Keratinocyte (primary cell): Measurements from ENCODE around the gene LRRFIP2. TPM values are rescaled to one million over a fixed set of nuclear protein-coding genes. Genes with fewer than 3 reads are reported as not detected.

Experiments used
- DNase-seq: peaks from one replicate; pipeline ENCODE4 v3.0.0-alpha.2; 2011; ENCODE audit warnings: low read depth, missing footprints, low spot score
- FAIRE-seq: peaks from 2 replicates; lab custom pipeline; 2011; peaks lifted over from hg19 to GRCh38; lab: Jason Lieb, UNC
- H2AFZ ChIP-seq: 2 replicates; pipeline ENCODE4 v1.6.0; 2012; ENCODE audit warnings: low read length, control low read depth, inconsistent platforms; ENCODE audit not compliant: control insufficient read depth
- H3K27ac ChIP-seq: 2 replicates; pipeline ENCODE4 v1.5.1; 2011; ENCODE audit warnings: low read length; ENCODE audit not compliant: control insufficient read depth, insufficient read depth
- H3K27me3 ChIP-seq: 3 replicates; pipeline ENCODE4 v1.6.0; 2011; ENCODE audit warnings: low read length; ENCODE audit not compliant: control insufficient read depth, insufficient read depth; ENCODE audit errors: extremely low read depth
- H3K36me3 ChIP-seq, 2 experiments: 2 replicates in 1 of 2; 3 replicates in 1 of 2; pipeline ENCODE4 v1.5.1; 2011; ENCODE audit warnings: low read length in 2 of 2, mild to moderate bottlenecking in 1 of 2; ENCODE audit not compliant: control insufficient read depth in 2 of 2, insufficient read depth in 2 of 2; ENCODE audit errors: extremely low read depth in 1 of 2
- H3K4me1 ChIP-seq: 3 replicates; pipeline ENCODE4 v1.5.1; 2011; ENCODE audit warnings: low read length; ENCODE audit not compliant: control insufficient read depth, insufficient read depth; ENCODE audit errors: extremely low read depth
- H3K4me2 ChIP-seq: 3 replicates; pipeline ENCODE4 v1.6.0; 2011; ENCODE audit warnings: low read depth, low read length; ENCODE audit not compliant: control insufficient read depth, insufficient read depth; ENCODE audit errors: extremely low read depth
- H3K4me3 ChIP-seq, 3 experiments: fragments of 200-600 bp in 1 of 3; sonication (generic) in 1 of 3; 2 replicates in 2 of 3; 3 replicates in 1 of 3; pipeline ENCODE4 v1.5.1; 2011 to 2016; ENCODE audit warnings: low read length in 3 of 3, mild to moderate bottlenecking in 3 of 3, control low read depth in 2 of 3, inconsistent platforms in 1 of 3, low read depth in 1 of 3, mixed read lengths in 1 of 3, mixed run types in 1 of 3, moderate library complexity in 1 of 3; ENCODE audit not compliant: control insufficient read depth in 2 of 3, insufficient read depth in 2 of 3; ENCODE audit errors: extremely low read depth in 1 of 3
- H3K79me2 ChIP-seq: 2 replicates; pipeline ENCODE4 v1.6.0; 2012; ENCODE audit warnings: low read length; ENCODE audit not compliant: control insufficient read depth, insufficient read depth
- H3K9ac ChIP-seq: 3 replicates; pipeline ENCODE4 v1.6.0; 2011; ENCODE audit warnings: low read length; ENCODE audit not compliant: control insufficient read depth, insufficient read depth; ENCODE audit errors: extremely low read depth
- H3K9me1 ChIP-seq: 3 replicates; pipeline ENCODE4 v1.6.0; 2011; ENCODE audit warnings: low read length; ENCODE audit not compliant: control insufficient read depth, insufficient read depth; ENCODE audit errors: extremely low read depth
- H3K9me3 ChIP-seq: 2 replicates; pipeline ENCODE4 v1.5.1; 2012; ENCODE audit warnings: low read depth, low read length; ENCODE audit not compliant: control insufficient read depth
- H4K20me1 ChIP-seq: 3 replicates; pipeline ENCODE4 v1.6.0; 2011; ENCODE audit warnings: low read length; ENCODE audit not compliant: control insufficient read depth, insufficient read depth; ENCODE audit errors: extremely low read depth
- EZH2 ChIP-seq: IDR thresholded peaks from one replicate; pipeline ENCODE4 v1.6.1; 2012; ENCODE audit warnings: inconsistent platforms, mild to moderate bottlenecking, low read length, moderate library complexity
- dilution Hi-C: fragments of 300-500 bp; cut with MboI; formaldehyde crosslinking; loops from one replicate; pipeline ENCODE4 v1.7.0; 2020; ENCODE audit warnings: low sequenced_read_pairs; ENCODE audit not compliant: extremely low pct_ligation_motif_present
- polyA plus RNA-seq, 5 experiments: library from polyadenylated mRNA; depleted of rRNA in 3 of 5; stranded (reverse) in 3 of 5; stranded (forward) in 1 of 5; unstranded in 1 of 5; fragments of >200 nt; gene quantifications; 1 replicate in 1 of 5; 2 replicates in 3 of 5; 3 replicates in 1 of 5; pipeline versions ENCODE4 v1.2.1 to v1.2.3, GENCODE V29; 2011 to 2012; ENCODE audit warnings: missing spikeins in 2 of 5, low read depth in 1 of 5, low replicate concordance in 1 of 5
- TF ChIP-seq, protein P1 (sequence below), 3 experiments: IDR thresholded peaks in 1 of 3; conservative IDR thresholded peaks in 1 of 3; optimal IDR thresholded peaks in 1 of 3; 2 replicates in 2 of 3; 3 replicates in 1 of 3; pipeline versions ENCODE3 to v1.5.1; 2011; ENCODE audit warnings: low read length in 3 of 3, mild to moderate bottlenecking in 3 of 3, moderate library complexity in 2 of 3, control low read depth in 1 of 3, inconsistent platforms in 1 of 3; ENCODE audit not compliant: insufficient read depth in 2 of 3; ENCODE audit errors: extremely low read depth in 1 of 3

Gene LRRFIP2
- polyA plus RNA-seq, 1 donor (not counting 4 experiments of a cell fraction or from before 2014, with no cell fraction given), result 70.3 TPM

- TF ChIP-seq, protein P1, sequence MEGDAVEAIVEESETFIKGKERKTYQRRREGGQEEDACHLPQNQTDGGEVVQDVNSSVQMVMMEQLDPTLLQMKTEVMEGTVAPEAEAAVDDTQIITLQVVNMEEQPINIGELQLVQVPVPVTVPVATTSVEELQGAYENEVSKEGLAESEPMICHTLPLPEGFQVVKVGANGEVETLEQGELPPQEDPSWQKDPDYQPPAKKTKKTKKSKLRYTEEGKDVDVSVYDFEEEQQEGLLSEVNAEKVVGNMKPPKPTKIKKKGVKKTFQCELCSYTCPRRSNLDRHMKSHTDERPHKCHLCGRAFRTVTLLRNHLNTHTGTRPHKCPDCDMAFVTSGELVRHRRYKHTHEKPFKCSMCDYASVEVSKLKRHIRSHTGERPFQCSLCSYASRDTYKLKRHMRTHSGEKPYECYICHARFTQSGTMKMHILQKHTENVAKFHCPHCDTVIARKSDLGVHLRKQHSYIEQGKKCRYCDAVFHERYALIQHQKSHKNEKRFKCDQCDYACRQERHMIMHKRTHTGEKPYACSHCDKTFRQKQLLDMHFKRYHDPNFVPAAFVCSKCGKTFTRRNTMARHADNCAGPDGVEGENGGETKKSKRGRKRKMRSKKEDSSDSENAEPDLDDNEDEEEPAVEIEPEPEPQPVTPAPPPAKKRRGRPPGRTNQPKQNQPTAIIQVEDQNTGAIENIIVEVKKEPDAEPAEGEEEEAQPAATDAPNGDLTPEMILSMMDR (optimal IDR thresholded peaks at IDR 0.05 in 1 of 3, IDR thresholded peaks at IDR 0.05 in 1 of 3, conservative IDR thresholded peaks at IDR 0.05 in 1 of 3; ENCODE audit: extremely low read depth in 1 of 3, insufficient read depth in 2 of 3, low read length in 3 of 3), result no peak
- Histone ChIP-seq H3K27me3 (no peaks in the 10 kb centered on the region), H3K9me3 (no peaks in the 10 kb centered on the region), H3K27ac (no peak overlapping the region), H3K4me1 (no peaks in the 10 kb centered on the region), H3K4me3 (no peak overlapping the region), H3K9me1 (no peaks in the 10 kb centered on the region), H4K20me1 (no peaks in the 10 kb centered on the region), H3K9ac (no peak overlapping the region), H3K4me2 (no peak overlapping the region), H3K36me3 (peaks cover 9 to 22% of the 10 kb centered on the region in 2 experiments), H3K79me2 (peaks cover 69% of the 10 kb centered on the region), H2AFZ (no peak overlapping the region)
- DNase-seq (no peak), FAIRE-seq (no peak)
- dilution Hi-C loops, result no loop called here
These were observed 32.7 kb downstream of the LRRFIP2 start for GRCh38 chr3:37141676-37142075.

GRCh38 chr3:37140899-37141541 lies 33.4 kb downstream of the LRRFIP2 start:
- Histone ChIP-seq H3K36me3 (peaks cover 9 to 22% of the 10 kb centered on the region in 2 experiments), H4K20me1 (no peaks in the 10 kb centered on the region), H3K9ac (no peak overlapping the region), H3K27me3 (no peaks in the 10 kb centered on the region), H3K9me1 (no peaks in the 10 kb centered on the region), H3K79me2 (peaks cover 67% of the 10 kb centered on the region), H3K27ac (no peak overlapping the region), H2AFZ (no peak overlapping the region), H3K4me3 (no peak overlapping the region), H3K9me3 (no peaks in the 10 kb centered on the region), H3K4me1 (no peaks in the 10 kb centered on the region), H3K4me2 (no peak overlapping the region)
- TF ChIP-seq, protein P1 (optimal IDR thresholded peaks at IDR 0.05 in 1 of 3, IDR thresholded peaks at IDR 0.05 in 1 of 3, conservative IDR thresholded peaks at IDR 0.05 in 1 of 3; ENCODE audit: extremely low read depth in 1 of 3, insufficient read depth in 2 of 3, low read length in 3 of 3), result no peak
- TF ChIP-seq EZH2, result no peak
- DNase-seq (no peak), FAIRE-seq (no peak)
- dilution Hi-C loops, result no loop called here
